Right lobe of liver (tissue), 4 donors: ENCODE measurements around the gene DONSON.

Experiments used
- CTCF ChIP-seq, 4 donors: fragments of 200-600 bp in 3 of 4; fragments of 450-650 bp in 1 of 4; IDR thresholded peaks; one replicate each; pipeline versions ENCODE4 v1.5.1 to v1.8.0; 2016 to 2022; ENCODE audit warnings: antibody characterized with exemption in 4 of 4, mild to moderate bottlenecking in 2 of 4
- POLR2A ChIP-seq: fragments of 450-650 bp; IDR thresholded peaks from one replicate; pipeline ENCODE4 v1.6.1; 2017; ENCODE audit warnings: antibody characterized with exemption, mild to moderate bottlenecking
- donor health status: DM: no; HTN: no; CAD: no.
- donor health status: DM: no; HTN: no; CAD: no.
- donor health status: DM: no; HTN: yes; CAD: no.

- TF ChIP-seq CTCF (IDR thresholded peaks at IDR 0.05) (no peak), POLR2A (no peak)
These were observed 33.5 kb downstream of the DONSON start for GRCh38 chr21:33554982-33555344.
